Endodermal cell (in vitro differentiated cells): ENCODE measurements around the gene SBNO1. TPM values are rescaled to one million over a fixed set of nuclear protein-coding genes. Genes with fewer than 3 reads are reported as not detected.

Source experiments
- DNase-seq: peaks from one replicate; pipeline ENCODE4 v3.0.0-alpha.2; 2017
- H3K27ac ChIP-seq: 2 replicates; pipeline ENCODE4 v1.5.1; 2013; ENCODE audit warnings: mild to moderate bottlenecking, low read depth, low read length, moderate library complexity
- H3K27me3 ChIP-seq: 2 replicates; pipeline ENCODE4 v1.6.1; 2013; ENCODE audit warnings: mild to moderate bottlenecking, low read length, moderate library complexity; ENCODE audit not compliant: insufficient read depth, control insufficient read depth, poor library complexity, severe bottlenecking
- H3K36me3 ChIP-seq: 2 replicates; pipeline ENCODE4 v1.7.0; 2013; ENCODE audit warnings: mild to moderate bottlenecking, low read length, moderate library complexity; ENCODE audit not compliant: control insufficient read depth, insufficient read depth
- H3K4me1 ChIP-seq: one replicate; pipeline ENCODE4 v1.7.0; 2013; ENCODE audit warnings: low read length; ENCODE audit not compliant: control insufficient read depth, insufficient read depth
- H3K4me3 ChIP-seq: 2 replicates; pipeline ENCODE4 v1.5.1; 2013; ENCODE audit warnings: mild to moderate bottlenecking, low read length, moderate library complexity
- H3K9ac ChIP-seq: 2 replicates; pipeline ENCODE4 v1.6.1; 2013; ENCODE audit warnings: mild to moderate bottlenecking, low read length, moderate library complexity; ENCODE audit not compliant: poor library complexity, severe bottlenecking; ENCODE audit errors: extremely low read depth
- H3K9me3 ChIP-seq: 2 replicates; pipeline ENCODE4 v1.6.1; 2013; ENCODE audit warnings: mild to moderate bottlenecking, low read length, moderate library complexity; ENCODE audit not compliant: control insufficient read depth
- H3K27ac Mint-ChIP-seq: 2 replicates; pipeline ENCODE4 v1.8.0; 2020; ENCODE audit warnings: mixed read lengths
- H3K27me3 Mint-ChIP-seq: 2 replicates; pipeline ENCODE4 v1.8.0; 2021; ENCODE audit warnings: mild to moderate bottlenecking, mixed read lengths; ENCODE audit not compliant: insufficient read depth
- H3K36me3 Mint-ChIP-seq: 2 replicates; pipeline ENCODE4 v1.8.0; 2020; ENCODE audit warnings: low read depth, mixed read lengths
- H3K4me1 Mint-ChIP-seq: 2 replicates; pipeline ENCODE4 v1.8.0; 2020; ENCODE audit warnings: mixed read lengths
- H3K4me3 Mint-ChIP-seq: 2 replicates; pipeline ENCODE4 v1.8.0; 2020; ENCODE audit warnings: mild to moderate bottlenecking, moderate library complexity, mixed read lengths
- H3K9me3 Mint-ChIP-seq: 2 replicates; pipeline ENCODE4 v1.8.0; 2020; ENCODE audit warnings: mild to moderate bottlenecking, mixed read lengths
- WGBS, 2 experiments: methylation state at CpG; one replicate each; pipeline versions ENCODE4 v1.1.5 to v1.1.7; 2013; ENCODE audit warnings: missing lambda C conversion rate in 2 of 2, mixed read lengths in 1 of 2; ENCODE audit not compliant: insufficient coverage in 1 of 2, insufficient read length in 1 of 2; 5-methylcytosine and 5-hydroxymethylcytosine counted together
- total RNA-seq, 2 donors: library from RNA; stranded (reverse); fragmentation: NEBNext Ultra II Directional in 1 of 2; extraction: Animal tissue kit (Norgen Biotek cat#: 25700) in 1 of 2; gene quantifications; 2 replicates in 1 of 2; 3 replicates in 1 of 2; pipeline ENCODE4 v1.2.1, GENCODE V29; 2021
- TF ChIP-seq, protein P1 (sequence below): fragments of 200-600 bp; sonication (generic); conservative IDR thresholded peaks from 2 replicates; pipeline ENCODE4 v1.5.0; 2021; ENCODE audit warnings: antibody characterized with exemption, mild to moderate bottlenecking

The SBNO1 gene
- total RNA-seq, 2 donors from 2014 or later: 44.5 to 44.7 TPM

DNA sequence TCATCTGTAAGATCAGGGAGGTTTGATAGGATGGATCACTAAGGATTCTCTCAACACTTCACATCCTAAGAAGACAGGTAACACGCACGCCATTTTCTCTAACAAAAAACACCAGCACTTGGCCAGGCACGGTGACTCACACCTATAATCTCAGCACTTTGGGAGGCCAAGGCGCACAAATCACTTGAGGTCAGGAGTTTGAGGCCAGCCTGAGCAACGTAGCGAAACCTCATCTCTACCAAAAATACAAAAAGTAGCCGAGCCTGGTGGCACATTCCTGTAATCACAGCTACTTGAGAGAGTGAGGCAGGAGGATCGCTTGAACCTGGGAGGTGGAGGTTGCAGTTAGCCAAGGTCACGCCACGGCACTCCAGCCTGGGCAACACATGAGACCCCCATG is 82.5 kb downstream of the SBNO1 start:
- H3K27me3 ChIP-seq: no peaks in the 10 kb centered on the region
- H3K4me3 ChIP-seq: no peak overlapping the region
- no peaks in the 10 kb centered on the region for H3K9me3 Mint-ChIP-seq
- H3K36me3 Mint-ChIP-seq: no peaks in the 10 kb centered on the region
- no peaks in the 10 kb centered on the region for H3K27me3 Mint-ChIP-seq
- H3K9me3 ChIP-seq: no peaks in the 10 kb centered on the region
- 91 to 92% methylated on average over 8 to 10 of the region's 10 CpGs for WGBS, 2 experiments
- H3K27ac Mint-ChIP-seq: no peak overlapping the region
- no peaks in the 10 kb centered on the region for H3K36me3 ChIP-seq
- H3K4me3 Mint-ChIP-seq: no peak overlapping the region
- no peaks in the 10 kb centered on the region for H3K4me1 Mint-ChIP-seq
- DNase-seq: peak; percentile 53
- H3K27ac ChIP-seq: no peak overlapping the region
- no peak overlapping the region for H3K9ac ChIP-seq
- TF ChIP-seq, protein P1, sequence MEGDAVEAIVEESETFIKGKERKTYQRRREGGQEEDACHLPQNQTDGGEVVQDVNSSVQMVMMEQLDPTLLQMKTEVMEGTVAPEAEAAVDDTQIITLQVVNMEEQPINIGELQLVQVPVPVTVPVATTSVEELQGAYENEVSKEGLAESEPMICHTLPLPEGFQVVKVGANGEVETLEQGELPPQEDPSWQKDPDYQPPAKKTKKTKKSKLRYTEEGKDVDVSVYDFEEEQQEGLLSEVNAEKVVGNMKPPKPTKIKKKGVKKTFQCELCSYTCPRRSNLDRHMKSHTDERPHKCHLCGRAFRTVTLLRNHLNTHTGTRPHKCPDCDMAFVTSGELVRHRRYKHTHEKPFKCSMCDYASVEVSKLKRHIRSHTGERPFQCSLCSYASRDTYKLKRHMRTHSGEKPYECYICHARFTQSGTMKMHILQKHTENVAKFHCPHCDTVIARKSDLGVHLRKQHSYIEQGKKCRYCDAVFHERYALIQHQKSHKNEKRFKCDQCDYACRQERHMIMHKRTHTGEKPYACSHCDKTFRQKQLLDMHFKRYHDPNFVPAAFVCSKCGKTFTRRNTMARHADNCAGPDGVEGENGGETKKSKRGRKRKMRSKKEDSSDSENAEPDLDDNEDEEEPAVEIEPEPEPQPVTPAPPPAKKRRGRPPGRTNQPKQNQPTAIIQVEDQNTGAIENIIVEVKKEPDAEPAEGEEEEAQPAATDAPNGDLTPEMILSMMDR: peak; percentile 42
- H3K4me1 ChIP-seq: no peaks in the 10 kb centered on the region

DNA sequence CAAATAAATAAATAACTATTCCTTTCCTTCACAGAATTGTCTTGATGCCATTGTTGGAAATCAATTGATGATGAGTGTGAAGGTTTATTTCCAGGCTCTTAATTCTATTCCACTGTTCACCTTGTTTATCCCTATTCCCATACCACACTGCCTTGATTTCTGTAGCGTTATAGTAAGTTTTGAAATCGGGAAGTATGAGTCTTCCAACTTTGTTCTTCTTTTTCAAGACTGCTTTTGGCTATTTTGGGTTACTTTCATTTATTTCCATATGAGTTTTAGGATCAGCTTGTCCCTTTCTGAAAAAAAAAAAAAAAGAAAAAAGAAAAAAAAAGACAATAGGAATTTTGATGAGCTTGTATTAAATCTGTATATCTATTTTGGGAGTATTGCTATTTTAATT is 83.7 kb downstream of the SBNO1 start:
- H3K9ac ChIP-seq: no peak overlapping the region

DNA sequence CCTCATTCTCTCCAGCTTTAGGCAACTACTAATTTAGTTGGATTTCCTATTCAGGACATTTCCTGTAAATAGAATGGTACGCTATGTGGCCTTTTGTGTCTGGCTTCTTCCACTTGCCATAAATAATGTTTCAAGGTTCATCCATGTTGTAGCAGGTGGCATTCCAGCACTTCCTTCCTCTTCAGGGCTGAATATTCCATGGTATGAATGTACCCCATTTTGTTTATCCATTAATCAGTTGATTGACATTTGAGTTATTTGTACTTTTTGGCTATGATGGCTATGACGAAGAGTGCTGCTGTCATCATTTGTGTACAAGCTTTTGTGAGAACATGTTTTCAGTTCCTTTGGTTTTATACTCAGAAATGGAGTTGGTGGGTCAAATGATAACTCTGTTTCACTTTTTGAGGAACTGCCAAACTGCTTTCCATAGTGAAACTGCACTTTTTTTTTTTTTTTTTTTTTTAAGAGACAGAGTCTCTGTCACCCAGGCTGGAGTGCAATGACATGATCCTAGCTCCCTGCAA is 86.5 kb downstream of the SBNO1 start:
- Mint-ChIP-seq H3K9me3 (no peaks in the 10 kb centered on the region), H3K4me3 (no peak overlapping the region), H3K36me3 (no peaks in the 10 kb centered on the region), H3K4me1 (no peaks in the 10 kb centered on the region), H3K27ac (no peak overlapping the region), H3K27me3 (no peaks in the 10 kb centered on the region)
- Histone ChIP-seq H3K4me1 (no peaks in the 10 kb centered on the region), H3K27me3 (no peaks in the 10 kb centered on the region), H3K36me3 (no peaks in the 10 kb centered on the region), H3K27ac (no peak overlapping the region), H3K4me3 (no peak overlapping the region), H3K9me3 (no peaks in the 10 kb centered on the region), H3K9ac (no peak overlapping the region)
- 98 to 100% methylated on average over 2 of the region's 2 CpGs for WGBS, 2 experiments
- DNase-seq: no peak
- TF ChIP-seq, protein P1: no peak

More for the DNA sequence above, 83.7 kb downstream of the SBNO1 start:
- Mint-ChIP-seq H3K4me3 (no peak overlapping the region), H3K27ac (no peak overlapping the region), H3K36me3 (no peaks in the 10 kb centered on the region), H3K4me1 (no peaks in the 10 kb centered on the region), H3K9me3 (no peaks in the 10 kb centered on the region), H3K27me3 (no peaks in the 10 kb centered on the region)
- Histone ChIP-seq H3K36me3 (no peaks in the 10 kb centered on the region), H3K9me3 (no peaks in the 10 kb centered on the region), H3K4me3 (no peak overlapping the region), H3K4me1 (no peaks in the 10 kb centered on the region), H3K27me3 (no peaks in the 10 kb centered on the region), H3K27ac (no peak overlapping the region)
- TF ChIP-seq, protein P1: no peak
- 89 to 100% methylated on average over 2 of the region's 2 CpGs for WGBS, 2 experiments
- DNase-seq: no peak
